Lower leg skin (tissue), 3 donors: ENCODE results near the gene ASB5.

ENCODE experiments used
- CTCF ChIP-seq, 3 donors: fragments of 450-650 bp; IDR thresholded peaks; one replicate each; pipeline ENCODE4 v1.5.1; 2016; ENCODE audit warnings: antibody characterized with exemption in 3 of 3, mild to moderate bottlenecking in 3 of 3, moderate library complexity in 2 of 3
- POLR2A ChIP-seq, 2 donors: fragments of 450-650 bp; IDR thresholded peaks; one replicate each; pipeline ENCODE4 v1.6.1; 2016 to 2017; ENCODE audit warnings: antibody characterized with exemption in 2 of 2, mild to moderate bottlenecking in 1 of 2, moderate library complexity in 1 of 2

GRCh38 chr4:176188654-176189053, 80.4 kb downstream of the ASB5 start:
- TF ChIP-seq CTCF (IDR thresholded peaks at IDR 0.05) (no peak), POLR2A (IDR thresholded peaks at IDR 0.05) (no peak)
